Skin epidermis (tissue), 12 donors: ENCODE results near the gene CCBE1.
A peak's percentile ranks its signal among the peaks of the same experiment; 100 is the strongest.
"Not testable (repeated sequence)": the region's sequence is repeated elsewhere in the genome, so short reads cannot be mapped to it uniquely, and the experiment has no call there.

Source experiments
- H3K27ac ChIP-seq, 21 experiments: fragments of 200-600 bp; sonication (generic) in 11 of 21; one replicate each; pipeline ENCODE4 v1.5.0; 2020; ENCODE audit warnings: mild to moderate bottlenecking in 3 of 21, inconsistent platforms in 2 of 21, moderate library complexity in 2 of 21
- H3K4me3 ChIP-seq, 7 experiments: fragments of 200-600 bp; sonication (generic) in 2 of 7; one replicate each; pipeline ENCODE4 v1.5.0; 2020; ENCODE audit warnings: inconsistent platforms in 2 of 7, mild to moderate bottlenecking in 2 of 7, moderate library complexity in 1 of 7

CCBE1 gene

GRCh38 chr18:59697236-59697932, at the start of gene CCBE1:
Gene CCBE1, minus strand, starts transcription at chr18:59697423.
- H3K27ac ChIP-seq: peak within 1 kb of the TSS in 7 of 21 experiments; percentile 19 to 73 (median 28)
- peak within 1 kb of the TSS; percentile 21 to 46 (median 33) for H3K4me3 ChIP-seq

- Histone ChIP-seq H3K27ac (peak overlapping the region in 1 of 21 experiments; percentile 62), H3K4me3 (no peak overlapping the region)
Observed at GRCh38 chr18:59744271-59744721, 47.1 kb upstream of the CCBE1 start.

GRCh38 chr18:59743566-59743965, 46.3 kb upstream of the CCBE1 start:
- no peak overlapping the region for H3K4me3 ChIP-seq
- peak overlapping the region in 3 of 21 experiments; percentile 16 to 41 (median 21) for H3K27ac ChIP-seq

GRCh38 chr18:59742325-59743111, 45.3 kb upstream of the CCBE1 start:
- Histone ChIP-seq H3K27ac (peak overlapping the region in 1 of 21 experiments; percentile 21), H3K4me3 (no peak overlapping the region)

GRCh38 chr18:59740141-59740540, 42.9 kb upstream of the CCBE1 start:
- H3K4me3 ChIP-seq: no peak overlapping the region

GRCh38 chr18:59737776-59738300, 40.6 kb upstream of the CCBE1 start:
- H3K27ac ChIP-seq: no peak overlapping the region
- no peak overlapping the region for H3K4me3 ChIP-seq

More at GRCh38 chr18:59740141-59740540, 42.9 kb upstream of the CCBE1 start:
- no peak overlapping the region for H3K27ac ChIP-seq

GRCh38 chr18:59737335-59737734, 40.1 kb upstream of the CCBE1 start:
- H3K4me3 ChIP-seq: not testable (repeated sequence)

GRCh38 chr18:59736061-59736460, 38.8 kb upstream of the CCBE1 start:
- Histone ChIP-seq H3K4me3 (no peak overlapping the region), H3K27ac (no peak overlapping the region)

More at GRCh38 chr18:59737335-59737734, 40.1 kb upstream of the CCBE1 start:
- H3K27ac ChIP-seq: not testable (repeated sequence)

GRCh38 chr18:59735269-59735860, 38.1 kb upstream of the CCBE1 start:
- Histone ChIP-seq H3K27ac (no peak overlapping the region), H3K4me3 (no peak overlapping the region)

GRCh38 chr18:59733421-59733820, 36.2 kb upstream of the CCBE1 start:
- no peak overlapping the region for H3K27ac ChIP-seq

GRCh38 chr18:59730896-59731295, 33.7 kb upstream of the CCBE1 start:
- Histone ChIP-seq H3K27ac (no peak overlapping the region), H3K4me3 (no peak overlapping the region)

More at GRCh38 chr18:59733421-59733820, 36.2 kb upstream of the CCBE1 start:
- no peak overlapping the region for H3K4me3 ChIP-seq

GRCh38 chr18:59729781-59730180, 32.6 kb upstream of the CCBE1 start:
- no peak overlapping the region for H3K27ac ChIP-seq
- H3K4me3 ChIP-seq: no peak overlapping the region

GRCh38 chr18:59728816-59729215, 31.6 kb upstream of the CCBE1 start:
- H3K4me3 ChIP-seq: no peak overlapping the region
- no peak overlapping the region for H3K27ac ChIP-seq

- Histone ChIP-seq H3K27ac (no peak overlapping the region), H3K4me3 (no peak overlapping the region)
Observed at GRCh38 chr18:59725142-59725541, 27.9 kb upstream of the CCBE1 start.

- Histone ChIP-seq H3K27ac (no peak overlapping the region), H3K4me3 (no peak overlapping the region)
Observed at GRCh38 chr18:59724103-59724502, 26.9 kb upstream of the CCBE1 start.

GRCh38 chr18:59721931-59722330, 24.7 kb upstream of the CCBE1 start:
- H3K27ac ChIP-seq: peak overlapping the region in 1 of 21 experiments; percentile 26
- H3K4me3 ChIP-seq: no peak overlapping the region

GRCh38 chr18:59721211-59721610, 24.0 kb upstream of the CCBE1 start:
- Histone ChIP-seq H3K4me3 (no peak overlapping the region), H3K27ac (peak overlapping the region in 2 of 21 experiments; percentile 12 to 26)

- peak overlapping the region in 6 of 21 experiments; percentile 11 to 75 (median 24) for H3K27ac ChIP-seq
Observed at GRCh38 chr18:59719544-59720181, 22.4 kb upstream of the CCBE1 start.

GRCh38 chr18:59718464-59719157, 21.4 kb upstream of the CCBE1 start:
- H3K4me3 ChIP-seq: no peak overlapping the region
- H3K27ac ChIP-seq: peak overlapping the region in 11 of 21 experiments; percentile 10 to 75 (median 43)

More at GRCh38 chr18:59719544-59720181, 22.4 kb upstream of the CCBE1 start:
- H3K4me3 ChIP-seq: no peak overlapping the region
